ENCODE data around the gene DUSP22.
"Not testable (repeated sequence)": the region's sequence is repeated elsewhere in the genome, so short reads cannot be mapped to it uniquely, and the experiment has no call there.

Gene DUSP22

DNA sequence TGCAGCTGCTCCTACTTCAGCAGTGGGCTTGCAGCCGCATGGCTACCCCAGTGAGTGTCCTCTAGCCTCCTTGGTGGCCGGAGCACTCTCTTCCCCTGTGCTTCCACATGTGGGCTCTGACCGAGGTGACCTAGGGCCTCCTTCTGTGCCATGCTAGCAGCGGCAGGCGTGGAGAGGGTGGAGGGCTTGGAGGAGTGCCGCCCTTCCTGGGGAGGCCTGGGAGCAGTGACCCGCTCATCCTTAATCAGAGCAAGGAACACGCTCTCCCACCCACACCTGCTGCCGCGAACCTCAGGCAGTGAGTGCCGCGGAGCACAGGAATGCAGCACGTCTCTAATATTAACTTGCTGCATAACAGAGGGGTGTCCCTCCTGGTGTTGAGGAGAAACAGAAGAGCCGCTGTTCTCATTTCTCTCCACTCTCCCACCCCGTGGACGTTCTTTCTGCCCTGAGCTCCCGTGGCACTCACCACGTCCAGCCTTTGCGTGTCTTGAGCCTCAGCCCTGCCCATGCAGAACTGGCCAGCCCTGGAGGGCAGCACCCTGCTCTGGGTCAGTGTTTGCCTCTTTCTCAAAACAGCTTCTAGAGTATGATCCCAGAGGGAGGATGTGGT, 31.9 kb downstream of the DUSP22 start:
- no peak for DNase-seq
- Histone ChIP-seq H3K4me3 (ENCODE audit: low read depth in 1 of 2, low read length in 2 of 2) (no peak overlapping the region), H3K9ac (ENCODE audit: low read depth, low read length) (no peak overlapping the region), H4K20me1 (ENCODE audit: insufficient read depth, low read length) (peaks cover 9% of the 10 kb centered on the region; the same call in 1 of the 2 replicates), H3K27me3 (ENCODE audit: insufficient read depth, low read length, poor library complexity) (no peaks in the 10 kb centered on the region), H3K9me3 (ENCODE audit: insufficient read depth, low read length, severe bottlenecking) (no peaks in the 10 kb centered on the region), H3K4me2 (ENCODE audit: insufficient read depth, low read length) (no peak overlapping the region), H3K36me3 (ENCODE audit: insufficient read depth, low read length) (0 out of 2 replicates have a peak, but pooled peaks cover 3% of the 10 kb centered on the region), H3K79me2 (ENCODE audit: insufficient read depth, low read length) (no peaks in the 10 kb centered on the region), H3K27ac (ENCODE audit: low read length) (no peak overlapping the region), H3K4me1 (ENCODE audit: insufficient read depth, low read length) (no peaks in the 10 kb centered on the region), H2AFZ (ENCODE audit: low read depth, low read length) (no peak overlapping the region)
- no peak for ATAC-seq (ENCODE audit: insufficient read depth, low read depth)
- TF ChIP-seq, protein P1, sequence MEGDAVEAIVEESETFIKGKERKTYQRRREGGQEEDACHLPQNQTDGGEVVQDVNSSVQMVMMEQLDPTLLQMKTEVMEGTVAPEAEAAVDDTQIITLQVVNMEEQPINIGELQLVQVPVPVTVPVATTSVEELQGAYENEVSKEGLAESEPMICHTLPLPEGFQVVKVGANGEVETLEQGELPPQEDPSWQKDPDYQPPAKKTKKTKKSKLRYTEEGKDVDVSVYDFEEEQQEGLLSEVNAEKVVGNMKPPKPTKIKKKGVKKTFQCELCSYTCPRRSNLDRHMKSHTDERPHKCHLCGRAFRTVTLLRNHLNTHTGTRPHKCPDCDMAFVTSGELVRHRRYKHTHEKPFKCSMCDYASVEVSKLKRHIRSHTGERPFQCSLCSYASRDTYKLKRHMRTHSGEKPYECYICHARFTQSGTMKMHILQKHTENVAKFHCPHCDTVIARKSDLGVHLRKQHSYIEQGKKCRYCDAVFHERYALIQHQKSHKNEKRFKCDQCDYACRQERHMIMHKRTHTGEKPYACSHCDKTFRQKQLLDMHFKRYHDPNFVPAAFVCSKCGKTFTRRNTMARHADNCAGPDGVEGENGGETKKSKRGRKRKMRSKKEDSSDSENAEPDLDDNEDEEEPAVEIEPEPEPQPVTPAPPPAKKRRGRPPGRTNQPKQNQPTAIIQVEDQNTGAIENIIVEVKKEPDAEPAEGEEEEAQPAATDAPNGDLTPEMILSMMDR (IDR thresholded peaks at IDR 0.05; ENCODE audit: borderline replicate concordance, extremely low read depth, low read length, poor library complexity, severe bottlenecking), result no peak

GRCh38 chr6:324729-325125, 32.4 kb downstream of the DUSP22 start:
- Histone ChIP-seq H2AFZ (ENCODE audit: low read depth, low read length) (no peak overlapping the region), H3K79me2 (ENCODE audit: insufficient read depth, low read length) (no peaks in the 10 kb centered on the region)

GRCh38 chr6:325161-325860, 33.0 kb downstream of the DUSP22 start:
- not testable (repeated sequence) for H3K4me1 ChIP-seq (ENCODE audit: insufficient read depth, low read length); H3K4me3 ChIP-seq (ENCODE audit: low read depth in 1 of 2, low read length in 2 of 2); H3K27me3 ChIP-seq (ENCODE audit: insufficient read depth, low read length, poor library complexity); H3K79me2 ChIP-seq (ENCODE audit: insufficient read depth, low read length); ATAC-seq (ENCODE audit: insufficient read depth, low read depth); H3K27ac ChIP-seq (ENCODE audit: low read length); H3K4me2 ChIP-seq (ENCODE audit: insufficient read depth, low read length); H4K20me1 ChIP-seq (ENCODE audit: insufficient read depth, low read length); H3K9ac ChIP-seq (ENCODE audit: low read depth, low read length); DNase-seq; H2AFZ ChIP-seq (ENCODE audit: low read depth, low read length); H3K9me3 ChIP-seq (ENCODE audit: insufficient read depth, low read length, severe bottlenecking); H3K36me3 ChIP-seq (ENCODE audit: insufficient read depth, low read length)

More at GRCh38 chr6:324729-325125, 32.4 kb downstream of the DUSP22 start:
- H3K4me1 ChIP-seq (ENCODE audit: insufficient read depth, low read length), result no peaks in the 10 kb centered on the region
- 0 out of 2 replicates have a peak, but pooled peaks cover 3% of the 10 kb centered on the region for H3K36me3 ChIP-seq (ENCODE audit: insufficient read depth, low read length)
- H3K27ac ChIP-seq (ENCODE audit: low read length), result no peak overlapping the region
- H3K9me3 ChIP-seq (ENCODE audit: insufficient read depth, low read length, severe bottlenecking), result no peaks in the 10 kb centered on the region
- peaks cover 9% of the 10 kb centered on the region; the same call in 1 of the 2 replicates for H4K20me1 ChIP-seq (ENCODE audit: insufficient read depth, low read length)
- DNase-seq, result no peak
- H3K4me3 ChIP-seq (ENCODE audit: low read depth in 1 of 2, low read length in 2 of 2), result no peak overlapping the region
- ATAC-seq (ENCODE audit: insufficient read depth, low read depth), result no peak
- no peak overlapping the region for H3K9ac ChIP-seq (ENCODE audit: low read depth, low read length)
- H3K4me2 ChIP-seq (ENCODE audit: insufficient read depth, low read length), result no peak overlapping the region
- H3K27me3 ChIP-seq (ENCODE audit: insufficient read depth, low read length, poor library complexity), result no peaks in the 10 kb centered on the region
- TF ChIP-seq, protein P1 (IDR thresholded peaks at IDR 0.05; ENCODE audit: borderline replicate concordance, extremely low read depth, low read length, poor library complexity, severe bottlenecking), result no peak
- no peak for TF ChIP-seq EZH2 (IDR thresholded peaks at IDR 0.05; ENCODE audit: borderline replicate concordance, low read depth, low read length, severe bottlenecking)

GRCh38 chr6:326066-326465, 33.8 kb downstream of the DUSP22 start:
- not testable (repeated sequence) for ATAC-seq (ENCODE audit: insufficient read depth, low read depth); H3K79me2 ChIP-seq (ENCODE audit: insufficient read depth, low read length)

More at GRCh38 chr6:326066-326465, 33.8 kb downstream of the DUSP22 start:
- H2AFZ ChIP-seq (ENCODE audit: low read depth, low read length); H3K4me1 ChIP-seq (ENCODE audit: insufficient read depth, low read length); DNase-seq; H3K4me3 ChIP-seq (ENCODE audit: low read depth in 1 of 2, low read length in 2 of 2); H4K20me1 ChIP-seq (ENCODE audit: insufficient read depth, low read length); H3K27me3 ChIP-seq (ENCODE audit: insufficient read depth, low read length, poor library complexity); H3K36me3 ChIP-seq (ENCODE audit: insufficient read depth, low read length); H3K4me2 ChIP-seq (ENCODE audit: insufficient read depth, low read length); H3K27ac ChIP-seq (ENCODE audit: low read length); H3K9me3 ChIP-seq (ENCODE audit: insufficient read depth, low read length, severe bottlenecking); H3K9ac ChIP-seq (ENCODE audit: low read depth, low read length): not testable (repeated sequence)

Measured in DND-41 (cell line).